ENCODE data around the gene SMIM32. TPM values are rescaled to one million over a fixed set of nuclear protein-coding genes. Genes with fewer than 3 reads are reported as not detected.

The SMIM32 gene
- total and polyA plus RNA-seq, 8 donors, result 0.30 to 22.0 (median 0.75) TPM; not detected in 3

DNA sequence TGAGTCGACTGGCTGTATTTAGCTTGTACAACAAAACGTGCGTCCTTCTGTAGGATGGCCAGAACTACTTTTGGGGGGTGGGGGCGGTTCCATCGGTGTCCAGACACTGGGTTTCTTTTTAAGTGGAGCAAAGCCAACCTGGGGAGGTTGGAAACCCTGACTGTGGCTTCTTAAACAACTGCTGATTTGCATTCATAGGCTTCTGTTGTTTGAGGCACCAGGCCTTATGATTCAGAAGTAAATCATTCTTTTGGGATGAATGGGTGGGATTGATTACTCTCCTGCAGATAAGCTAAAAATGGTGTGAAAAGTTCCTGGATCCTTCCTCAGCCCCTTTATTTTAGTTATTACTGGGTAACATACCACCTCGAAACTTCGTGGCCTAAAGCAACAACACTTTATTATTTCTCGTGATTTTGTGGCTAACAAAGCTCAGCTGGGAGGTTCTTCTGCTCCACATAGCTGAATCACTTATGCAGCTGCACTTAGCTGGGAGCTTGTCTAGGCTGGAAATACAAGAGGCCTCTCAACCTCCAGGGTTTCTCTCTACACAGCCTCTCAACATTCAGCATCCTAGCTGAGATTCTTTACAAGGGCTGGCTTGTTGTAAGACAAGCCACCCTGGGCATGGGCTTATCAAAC lies 12.2 kb upstream of the SMIM32 start:
- Histone ChIP-seq H3K27me3 (peaks cover 0 to 27% (median 0%) of the 10 kb centered on the region in 3 donors), H3K4me1 (no peaks in the 10 kb centered on the region), H3K36me3 (no peaks in the 10 kb centered on the region), H3K27ac (no peak overlapping the region), H3K9me3 (peaks cover 0 to 10% (median 5%) of the 10 kb centered on the region in 4 donors), H3K4me3 (no peak overlapping the region)
- TF ChIP-seq POLR2AphosphoS5 (IDR thresholded peaks at IDR 0.05) (no peak), POLR2A (IDR thresholded peaks at IDR 0.05) (no peak), EP300 (IDR thresholded peaks at IDR 0.05) (no peak)
- TF ChIP-seq, protein P1, sequence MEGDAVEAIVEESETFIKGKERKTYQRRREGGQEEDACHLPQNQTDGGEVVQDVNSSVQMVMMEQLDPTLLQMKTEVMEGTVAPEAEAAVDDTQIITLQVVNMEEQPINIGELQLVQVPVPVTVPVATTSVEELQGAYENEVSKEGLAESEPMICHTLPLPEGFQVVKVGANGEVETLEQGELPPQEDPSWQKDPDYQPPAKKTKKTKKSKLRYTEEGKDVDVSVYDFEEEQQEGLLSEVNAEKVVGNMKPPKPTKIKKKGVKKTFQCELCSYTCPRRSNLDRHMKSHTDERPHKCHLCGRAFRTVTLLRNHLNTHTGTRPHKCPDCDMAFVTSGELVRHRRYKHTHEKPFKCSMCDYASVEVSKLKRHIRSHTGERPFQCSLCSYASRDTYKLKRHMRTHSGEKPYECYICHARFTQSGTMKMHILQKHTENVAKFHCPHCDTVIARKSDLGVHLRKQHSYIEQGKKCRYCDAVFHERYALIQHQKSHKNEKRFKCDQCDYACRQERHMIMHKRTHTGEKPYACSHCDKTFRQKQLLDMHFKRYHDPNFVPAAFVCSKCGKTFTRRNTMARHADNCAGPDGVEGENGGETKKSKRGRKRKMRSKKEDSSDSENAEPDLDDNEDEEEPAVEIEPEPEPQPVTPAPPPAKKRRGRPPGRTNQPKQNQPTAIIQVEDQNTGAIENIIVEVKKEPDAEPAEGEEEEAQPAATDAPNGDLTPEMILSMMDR (IDR thresholded peaks at IDR 0.05), result no peak
- WGBS, 5 donors, result 84 to 93% (median 88%) methylated on average over 8 of the region's 8 CpGs
- intact Hi-C loops (cut with DNase I; ENCODE audit: low total_unique reads), result no loop called here
- no peak for DNase-seq

DNA sequence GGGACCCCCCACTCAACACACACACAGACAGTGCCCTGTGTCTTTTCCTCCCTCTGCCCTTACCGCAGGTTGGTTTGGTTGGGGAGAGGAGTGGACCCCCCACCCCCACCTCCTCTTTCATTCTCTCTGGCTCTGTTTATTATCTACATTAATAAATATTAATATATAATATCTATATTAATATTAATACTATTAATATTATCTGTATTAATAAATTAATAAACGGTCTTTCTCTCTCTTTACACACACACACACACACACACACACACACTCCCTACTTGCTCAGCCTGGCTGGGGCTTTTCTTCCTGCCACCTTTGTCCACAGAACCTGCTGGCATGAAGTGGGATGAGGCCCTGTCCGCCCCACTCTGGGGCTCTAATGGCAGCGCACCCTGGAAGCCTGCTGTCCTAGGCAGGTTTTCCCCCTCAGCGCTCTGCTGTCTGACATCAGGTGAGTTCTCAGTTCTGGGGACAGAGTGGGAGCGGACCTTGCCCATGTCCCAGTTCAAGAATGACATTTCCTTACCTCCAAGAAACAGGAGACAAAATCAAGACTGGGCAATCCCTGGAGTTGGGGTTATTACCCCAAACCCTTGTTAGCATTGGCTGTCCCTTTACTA lies 10.5 kb upstream of the SMIM32 start:
- H3K4me3 ChIP-seq, result no peak overlapping the region
- no peaks in the 10 kb centered on the region for H3K4me1 ChIP-seq
- H3K36me3 ChIP-seq, result no peaks in the 10 kb centered on the region
- intact Hi-C loops (cut with DNase I; ENCODE audit: low total_unique reads), result no loop called here
- TF ChIP-seq, protein P1 (IDR thresholded peaks at IDR 0.05), result no peak
- TF ChIP-seq EP300 (IDR thresholded peaks at IDR 0.05) (no peak), POLR2A (IDR thresholded peaks at IDR 0.05) (no peak), POLR2AphosphoS5 (IDR thresholded peaks at IDR 0.05) (no peak)
- no peak overlapping the region for H3K27ac ChIP-seq
- 80 to 92% (median 85%) methylated on average over 6 of the region's 6 CpGs for WGBS, 5 donors
- DNase-seq, result no peak
- peaks cover 0 to 10% (median 5%) of the 10 kb centered on the region in 4 donors for H3K9me3 ChIP-seq
- H3K27me3 ChIP-seq, result peaks cover 0 to 40% (median 0%) of the 10 kb centered on the region in 3 donors

DNA sequence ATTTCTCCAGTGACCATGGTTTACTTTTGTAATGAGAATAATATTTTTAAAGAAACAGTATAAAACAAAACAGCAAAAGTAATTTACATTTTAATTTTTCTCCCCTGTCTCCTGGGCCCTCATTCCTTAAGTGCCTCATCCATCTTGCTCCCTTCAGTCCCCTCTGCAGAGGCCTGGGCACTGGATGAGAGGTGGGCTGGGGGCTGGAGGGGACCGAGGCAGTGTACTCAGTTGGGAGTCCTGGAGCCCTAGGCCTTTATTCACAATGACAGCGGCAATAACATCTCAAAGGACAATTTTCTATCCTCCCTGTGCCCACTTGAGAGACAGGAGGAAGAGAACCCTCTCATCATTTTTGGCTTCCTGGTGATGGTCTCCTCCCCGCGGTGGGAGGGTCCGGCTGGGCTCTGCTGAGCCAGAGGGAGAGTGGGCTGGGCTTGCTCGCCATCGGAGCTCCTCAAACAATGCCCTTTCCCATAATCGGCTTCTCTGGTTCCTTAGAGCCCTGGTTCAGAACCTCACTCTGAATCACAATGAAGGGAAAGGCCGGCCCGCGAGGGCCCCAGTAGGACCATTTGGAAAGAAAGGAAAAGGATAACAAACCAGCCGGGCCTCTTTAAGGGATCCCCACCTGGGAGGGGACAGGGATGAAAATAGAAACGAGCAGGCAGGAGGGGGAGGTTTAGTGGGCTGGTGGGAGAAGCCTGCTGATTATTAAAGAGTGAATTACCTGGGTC lies 9.7 kb upstream of the SMIM32 start:
- Histone ChIP-seq H3K27me3 (peaks cover 0 to 40% (median 0%) of the 10 kb centered on the region in 3 donors), H3K9me3 (peaks cover 0 to 10% (median 5%) of the 10 kb centered on the region in 4 donors), H3K4me3 (no peak overlapping the region), H3K27ac (no peak overlapping the region), H3K4me1 (no peaks in the 10 kb centered on the region), H3K36me3 (no peaks in the 10 kb centered on the region)
- peak in 1 of 2 donors; percentile 43 for DNase-seq
- intact Hi-C loops (cut with DNase I; ENCODE audit: low total_unique reads), result no loop called here
- 15 to 26% (median 20%) methylated on average over 12 to 13 of the region's 13 CpGs for WGBS, 5 donors
- TF ChIP-seq EP300 (IDR thresholded peaks at IDR 0.05) (no peak), POLR2AphosphoS5 (IDR thresholded peaks at IDR 0.05) (no peak), POLR2A (IDR thresholded peaks at IDR 0.05) (no peak)
- TF ChIP-seq, protein P1 (IDR thresholded peaks at IDR 0.05), result no peak

DNA sequence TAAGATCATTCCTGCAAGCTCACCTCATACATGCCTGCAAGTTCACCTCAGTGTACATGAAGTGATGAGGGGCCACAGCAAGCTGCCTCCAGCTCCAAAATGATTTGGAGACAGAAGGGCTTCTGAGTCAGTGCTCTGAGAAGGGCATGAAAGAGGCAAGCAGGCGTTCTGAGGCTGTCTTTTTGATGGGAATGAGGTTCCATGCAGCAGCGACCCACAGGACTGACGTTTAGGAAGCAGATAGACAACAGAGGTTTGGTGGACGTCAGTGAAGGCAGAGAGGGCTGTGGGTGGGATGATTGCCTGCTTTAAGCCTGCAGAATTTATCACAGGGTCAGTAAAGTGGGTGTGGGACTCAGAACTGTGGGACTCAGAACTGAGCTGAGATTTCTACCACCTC lies 8.9 kb upstream of the SMIM32 start:
- 53 to 68% (median 60%) methylated on average over 4 of the region's 4 CpGs for WGBS, 5 donors
- no peak for DNase-seq
- Histone ChIP-seq H3K36me3 (no peaks in the 10 kb centered on the region), H3K27me3 (peaks cover 0 to 40% (median 0%) of the 10 kb centered on the region in 3 donors), H3K4me3 (no peak overlapping the region), H3K9me3 (peaks cover 0 to 10% (median 5%) of the 10 kb centered on the region in 4 donors), H3K27ac (no peak overlapping the region), H3K4me1 (no peaks in the 10 kb centered on the region)
- TF ChIP-seq, protein P1 (IDR thresholded peaks at IDR 0.05), result no peak
- TF ChIP-seq POLR2AphosphoS5 (IDR thresholded peaks at IDR 0.05), result no peak
- TF ChIP-seq EP300 (IDR thresholded peaks at IDR 0.05), result no peak
- no peak for TF ChIP-seq POLR2A (IDR thresholded peaks at IDR 0.05)
- intact Hi-C loops (cut with DNase I; ENCODE audit: low total_unique reads), result no loop called here
